Panc1 (cell line): ENCODE data around the gene CIAPIN1. TPM values are rescaled to one million over a fixed set of nuclear protein-coding genes. Genes with fewer than 3 reads are reported as not detected.

Experiments used
- ATAC-seq: fragments of 200-7000 bp; cut with Tn5 transposase; 2 replicates; pipeline ENCODE4 v1.9.1; 2020; ENCODE audit warnings: mild to moderate bottlenecking, moderate library complexity
- BruUV-seq: library from RNA; stranded (reverse); fragments of 400-500 nt; replicated peaks from 2 replicates; lab custom pipeline; 2021; lab: Mats Ljungman, UMichigan
- CTCF ChIA-PET: fragments of 300-600 bp; sonication (Branson Sonifier 250); formaldehyde crosslinking; loops from one replicate; lab custom pipeline; 2022; ENCODE audit warnings: antibody characterized with exemption; lab: Charles Lee
- POLR2A ChIA-PET: fragments of 300-600 bp; sonication (Branson Sonifier 250); formaldehyde crosslinking; loops from one replicate; lab custom pipeline; 2022; ENCODE audit warnings: antibody characterized with exemption; lab: Charles Lee
- DNase-seq: peaks from one replicate; pipeline ENCODE4 v3.0.0-alpha.2; 2010; ENCODE audit warnings: low read depth, low spot score
- H3K27ac ChIP-seq: 2 replicates; pipeline ENCODE4 v1.5.1; 2011; ENCODE audit warnings: mild to moderate bottlenecking, low read length, inconsistent platforms
- H3K27me3 ChIP-seq: fragments of 200-500 bp; sonication (Bioruptor generic); 2 replicates; pipeline ENCODE4 v1.6.0; 2014; ENCODE audit warnings: low read length, inconsistent platforms; ENCODE audit not compliant: control insufficient read depth, insufficient read depth
- H3K36me3 ChIP-seq: fragments of 200-500 bp; sonication (Bioruptor generic); 2 replicates; pipeline ENCODE4 v1.5.1; 2014; ENCODE audit warnings: inconsistent platforms, mild to moderate bottlenecking, low read length, moderate library complexity; ENCODE audit not compliant: control insufficient read depth, insufficient read depth
- H3K4me1 ChIP-seq: 2 replicates; pipeline ENCODE4 v1.5.1; 2011; ENCODE audit warnings: inconsistent platforms, mild to moderate bottlenecking, low read length, moderate library complexity; ENCODE audit not compliant: control insufficient read depth, insufficient read depth
- H3K4me3 ChIP-seq, 2 experiments: 2 replicates each; pipeline ENCODE4 v1.5.1; 2011 to 2012; ENCODE audit warnings: low read depth in 2 of 2, low read length in 2 of 2, mild to moderate bottlenecking in 2 of 2, inconsistent platforms in 1 of 2, moderate library complexity in 1 of 2
- H3K9me3 ChIP-seq: fragments of 200-500 bp; sonication (Bioruptor generic); 2 replicates; pipeline ENCODE4 v1.5.1; 2014; ENCODE audit warnings: low read depth, mild to moderate bottlenecking, inconsistent platforms, low read length, moderate library complexity; ENCODE audit not compliant: control insufficient read depth, insufficient read depth
- POLR2AphosphoS5 ChIP-seq: IDR thresholded peaks from 2 replicates; pipeline ENCODE4 v1.6.1; 2012; ENCODE audit warnings: mild to moderate bottlenecking, low read depth, low read length, moderate library complexity
- SIN3A ChIP-seq: IDR thresholded peaks from 2 replicates; pipeline ENCODE4 v1.6.1; 2012; ENCODE audit warnings: low read depth, mild to moderate bottlenecking, low read length, moderate library complexity, borderline replicate concordance; ENCODE audit not compliant: insufficient read depth
- TCF7L2 ChIP-seq: IDR thresholded peaks from 2 replicates; pipeline ENCODE4 v1.6.1; 2011; ENCODE audit warnings: mild to moderate bottlenecking, low read depth, low read length, inconsistent platforms
- in situ Hi-C: cut with HindIII; loops from 2 replicates; pipeline ENCODE4 v1.10.0; 2016; ENCODE audit warnings: low sequenced_read_pairs, low pct_unique_long_range_greater_than_20kb
- intact Hi-C: fragments of 100-400 bp; cut with micrococcal nuclease; formaldehyde crosslinking; loops from one replicate; pipeline ENCODE4 v1.10.0; 2022; ENCODE audit not compliant: unreplicated experiment
- total RNA-seq: library from RNA; stranded (reverse); gene quantifications from one replicate; pipeline ENCODE4 v1.2.1, GENCODE V29; 2021; ENCODE audit not compliant: unreplicated experiment
- TF ChIP-seq, protein P1 (sequence below): fragments of 450-650 bp; IDR thresholded peaks from 2 replicates; pipeline ENCODE4 v1.5.1; 2017; ENCODE audit warnings: mild to moderate bottlenecking
- TF ChIP-seq, protein P2 (sequence below), 2 experiments: IDR thresholded peaks; 2 replicates each; pipeline ENCODE4 v1.6.1; 2011 to 2012; ENCODE audit warnings: low read depth in 2 of 2, control low read depth in 1 of 2, low read length in 1 of 2, mild to moderate bottlenecking in 1 of 2, moderate library complexity in 1 of 2; ENCODE audit not compliant: insufficient read depth in 1 of 2

The CIAPIN1 gene
- total RNA-seq, 1 experiment from 2014 or later, result 64.0 TPM

DNA sequence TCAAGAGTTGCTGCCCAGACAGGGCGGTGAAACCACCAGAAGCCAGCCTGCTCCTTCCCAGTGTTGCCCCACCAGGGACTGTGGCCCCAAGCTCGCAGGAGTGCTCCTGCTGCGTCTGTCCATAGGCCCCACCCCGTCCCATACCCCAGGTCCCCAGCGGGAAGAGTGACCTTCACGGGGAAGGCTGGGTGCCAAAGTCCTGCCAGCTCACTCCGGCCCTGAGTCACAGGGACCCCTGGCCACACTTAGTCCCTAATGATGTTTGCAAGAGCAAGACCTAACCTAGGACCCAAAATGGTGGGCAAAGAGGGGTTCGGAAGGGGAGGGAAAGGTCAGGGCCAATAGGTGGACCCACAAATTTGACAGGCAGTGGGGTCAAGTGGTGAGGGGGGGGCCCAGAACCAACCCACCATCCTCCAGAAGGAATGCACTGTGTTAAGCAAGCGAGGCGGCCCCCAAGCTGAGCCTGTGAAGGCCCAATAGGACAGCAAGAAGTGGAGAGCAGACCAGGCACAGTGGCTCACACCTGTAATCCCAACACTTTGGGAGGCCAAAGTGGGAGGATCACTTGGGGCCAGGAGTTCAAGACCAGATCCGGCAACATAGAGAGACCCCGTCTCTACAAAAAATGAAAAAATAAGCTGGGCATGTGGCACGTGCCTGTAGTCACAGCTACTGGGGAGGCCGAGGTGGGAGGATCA is 35.8 kb upstream of the CIAPIN1 start:
- no peak overlapping the region for H3K4me3 ChIP-seq
- DNase-seq (no peak), ATAC-seq (no peak)
- no peak for TF ChIP-seq TCF7L2
- TF ChIP-seq, protein P1, sequence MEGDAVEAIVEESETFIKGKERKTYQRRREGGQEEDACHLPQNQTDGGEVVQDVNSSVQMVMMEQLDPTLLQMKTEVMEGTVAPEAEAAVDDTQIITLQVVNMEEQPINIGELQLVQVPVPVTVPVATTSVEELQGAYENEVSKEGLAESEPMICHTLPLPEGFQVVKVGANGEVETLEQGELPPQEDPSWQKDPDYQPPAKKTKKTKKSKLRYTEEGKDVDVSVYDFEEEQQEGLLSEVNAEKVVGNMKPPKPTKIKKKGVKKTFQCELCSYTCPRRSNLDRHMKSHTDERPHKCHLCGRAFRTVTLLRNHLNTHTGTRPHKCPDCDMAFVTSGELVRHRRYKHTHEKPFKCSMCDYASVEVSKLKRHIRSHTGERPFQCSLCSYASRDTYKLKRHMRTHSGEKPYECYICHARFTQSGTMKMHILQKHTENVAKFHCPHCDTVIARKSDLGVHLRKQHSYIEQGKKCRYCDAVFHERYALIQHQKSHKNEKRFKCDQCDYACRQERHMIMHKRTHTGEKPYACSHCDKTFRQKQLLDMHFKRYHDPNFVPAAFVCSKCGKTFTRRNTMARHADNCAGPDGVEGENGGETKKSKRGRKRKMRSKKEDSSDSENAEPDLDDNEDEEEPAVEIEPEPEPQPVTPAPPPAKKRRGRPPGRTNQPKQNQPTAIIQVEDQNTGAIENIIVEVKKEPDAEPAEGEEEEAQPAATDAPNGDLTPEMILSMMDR, result no peak
- TF ChIP-seq, protein P2, sequence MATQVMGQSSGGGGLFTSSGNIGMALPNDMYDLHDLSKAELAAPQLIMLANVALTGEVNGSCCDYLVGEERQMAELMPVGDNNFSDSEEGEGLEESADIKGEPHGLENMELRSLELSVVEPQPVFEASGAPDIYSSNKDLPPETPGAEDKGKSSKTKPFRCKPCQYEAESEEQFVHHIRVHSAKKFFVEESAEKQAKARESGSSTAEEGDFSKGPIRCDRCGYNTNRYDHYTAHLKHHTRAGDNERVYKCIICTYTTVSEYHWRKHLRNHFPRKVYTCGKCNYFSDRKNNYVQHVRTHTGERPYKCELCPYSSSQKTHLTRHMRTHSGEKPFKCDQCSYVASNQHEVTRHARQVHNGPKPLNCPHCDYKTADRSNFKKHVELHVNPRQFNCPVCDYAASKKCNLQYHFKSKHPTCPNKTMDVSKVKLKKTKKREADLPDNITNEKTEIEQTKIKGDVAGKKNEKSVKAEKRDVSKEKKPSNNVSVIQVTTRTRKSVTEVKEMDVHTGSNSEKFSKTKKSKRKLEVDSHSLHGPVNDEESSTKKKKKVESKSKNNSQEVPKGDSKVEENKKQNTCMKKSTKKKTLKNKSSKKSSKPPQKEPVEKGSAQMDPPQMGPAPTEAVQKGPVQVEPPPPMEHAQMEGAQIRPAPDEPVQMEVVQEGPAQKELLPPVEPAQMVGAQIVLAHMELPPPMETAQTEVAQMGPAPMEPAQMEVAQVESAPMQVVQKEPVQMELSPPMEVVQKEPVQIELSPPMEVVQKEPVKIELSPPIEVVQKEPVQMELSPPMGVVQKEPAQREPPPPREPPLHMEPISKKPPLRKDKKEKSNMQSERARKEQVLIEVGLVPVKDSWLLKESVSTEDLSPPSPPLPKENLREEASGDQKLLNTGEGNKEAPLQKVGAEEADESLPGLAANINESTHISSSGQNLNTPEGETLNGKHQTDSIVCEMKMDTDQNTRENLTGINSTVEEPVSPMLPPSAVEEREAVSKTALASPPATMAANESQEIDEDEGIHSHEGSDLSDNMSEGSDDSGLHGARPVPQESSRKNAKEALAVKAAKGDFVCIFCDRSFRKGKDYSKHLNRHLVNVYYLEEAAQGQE (IDR thresholded peaks at IDR 0.05; ENCODE audit: insufficient read depth in 1 of 2, low read depth in 2 of 2, low read length in 1 of 2), result no peak
- no peak for TF ChIP-seq SIN3A
- no peak for TF ChIP-seq POLR2AphosphoS5
- intact Hi-C loops (no loop called here), in situ Hi-C loops (no loop called here)
- no peak overlapping the region for H3K27ac ChIP-seq
- no peaks in the 10 kb centered on the region for H3K36me3 ChIP-seq
- no peaks in the 10 kb centered on the region; the same call in 1 of the 2 replicates for H3K4me1 ChIP-seq
- H3K9me3 ChIP-seq, result no peaks in the 10 kb centered on the region
- H3K27me3 ChIP-seq, result no peaks in the 10 kb centered on the region
- ChIA-PET POLR2A (no interaction called here), CTCF (interaction anchor here (0.7 kb wide), 1 partner anchor 90 kb away, joined by 4 read pairs; no protein-coding TSS in a partner anchor)
- BruUV-seq, result no TSS peak

DNA sequence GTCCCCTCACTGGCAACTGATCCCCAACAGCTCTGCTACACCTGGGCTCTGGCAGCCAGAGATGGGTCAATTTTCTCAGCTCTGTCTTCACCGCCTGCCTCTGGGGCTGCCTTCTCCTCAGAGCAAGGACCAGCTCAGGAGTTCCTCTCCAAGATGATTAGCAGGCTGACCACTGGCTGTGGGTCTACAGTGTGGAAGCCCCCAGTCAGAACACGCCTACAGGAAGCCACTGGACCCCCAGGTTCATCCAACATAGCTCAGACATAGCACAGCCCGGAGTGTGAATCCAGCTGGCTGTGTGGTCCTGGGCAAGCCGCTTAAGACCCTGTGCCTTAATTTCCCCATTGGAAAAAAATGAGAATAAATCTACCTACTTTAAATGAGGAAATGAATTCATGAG is 34.2 kb upstream of the CIAPIN1 start:
- no peak for ATAC-seq
- CTCF ChIA-PET, result no interaction called here
- BruUV-seq, result no TSS peak
- no peak overlapping the region for H3K4me3 ChIP-seq
- intact Hi-C loops (no loop called here), in situ Hi-C loops (no loop called here)
- H3K9me3 ChIP-seq, result no peaks in the 10 kb centered on the region
- H3K4me1 ChIP-seq, result no peaks in the 10 kb centered on the region; the same call in 1 of the 2 replicates
- TF ChIP-seq, protein P1, result no peak
- no peak for TF ChIP-seq SIN3A
- no peak for TF ChIP-seq TCF7L2
- TF ChIP-seq, protein P2 (IDR thresholded peaks at IDR 0.05; ENCODE audit: insufficient read depth in 1 of 2, low read depth in 2 of 2, low read length in 1 of 2), result no peak
- no peak for TF ChIP-seq POLR2AphosphoS5
- DNase-seq, result no peak
- H3K27me3 ChIP-seq, result no peaks in the 10 kb centered on the region
- no peaks in the 10 kb centered on the region for H3K36me3 ChIP-seq
- POLR2A ChIA-PET, result interaction anchor here (0.5 kb wide), 1 partner anchor 39 kb away, joined by 3 read pairs; no protein-coding TSS in a partner anchor
- H3K27ac ChIP-seq, result no peak overlapping the region
